Measurements from ENCODE around the gene NARF. TPM values are rescaled to one million over a fixed set of nuclear protein-coding genes. Genes with fewer than 3 reads are reported as not detected.
A peak's percentile ranks its signal among the peaks of the same experiment; 100 is the strongest.

NARF gene
- total RNA-seq, 2 experiments from 2014 or later = 150 to 153 TPM

DNA sequence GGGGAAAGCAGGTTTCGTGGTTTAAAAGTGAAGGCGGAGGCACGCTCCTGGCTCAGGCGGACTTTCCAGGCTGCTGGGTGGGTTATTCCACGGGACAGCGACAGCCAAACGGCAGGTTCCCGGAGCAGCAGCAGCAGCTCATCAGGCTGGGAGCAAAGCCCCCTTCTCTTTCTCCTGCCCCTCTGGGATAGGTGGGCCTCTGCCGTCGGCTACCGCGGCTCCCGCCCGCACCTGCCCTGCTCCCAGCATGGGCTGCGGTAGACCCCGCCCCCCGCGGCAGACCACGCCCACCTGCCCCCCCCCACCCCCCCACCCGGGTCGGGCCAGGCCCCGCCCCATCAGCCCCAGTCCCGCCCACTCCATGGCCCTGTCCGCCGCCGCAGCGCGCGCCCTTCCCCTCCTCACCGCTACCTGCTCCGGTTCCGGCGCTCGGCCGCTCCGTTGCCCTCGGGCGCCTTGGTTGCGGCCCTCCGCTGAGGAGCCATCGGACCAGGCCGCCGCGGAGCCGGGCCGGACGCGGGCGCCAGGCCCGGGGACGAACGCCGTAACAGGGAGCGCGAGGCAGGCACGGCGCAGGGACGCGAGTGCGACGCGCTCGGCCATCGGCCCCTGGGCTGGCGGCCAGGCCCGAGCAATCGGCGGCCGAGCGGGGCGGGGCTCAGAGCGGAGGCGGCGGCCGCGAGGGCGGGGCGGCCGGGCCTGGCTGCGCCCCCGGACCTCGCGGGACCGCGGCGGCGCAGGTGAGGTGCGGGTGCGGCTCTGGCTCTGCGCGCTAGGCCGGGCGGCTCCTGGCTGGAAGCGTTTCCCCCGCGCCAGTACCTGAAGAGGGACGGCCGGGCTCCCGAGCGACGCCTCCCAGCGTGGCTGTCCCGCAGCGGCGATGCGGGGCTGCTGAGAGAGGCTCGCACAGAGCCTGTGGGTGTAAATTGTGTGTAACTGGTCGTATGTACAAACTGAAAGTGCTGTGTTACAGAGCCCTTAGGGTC lies 40.2 kb upstream of the NARF start, which contains the start of the genes HEXD and OGFOD3:
Gene HEXD (plus strand): TSS at position 347 of the 986 bp plus-strand sequence. CDS start 1,453 bp downstream, outside the sequence.
Gene OGFOD3 (minus strand): TSS at position 586 of the 986 bp plus-strand sequence. CDS start 101 bp downstream, at position 485.
- H3K4me1 Mint-ChIP-seq = peaks cover 31% of the 10 kb centered on the region
- ChIA-PET POLR2A (interaction anchor here (0.6 to 5.1 kb wide), 17 partner anchors 9 to 190 kb away, joined by 3 to 31 read pairs (median 4); partner anchors contain the start of genes CSNK1D, FOXK2, NARF and SECTM1), CTCF (interaction anchor here (0.6 to 2.1 kb wide), 11 partner anchors 10 to 450 kb away, joined by 3 to 7 read pairs (median 4); no protein-coding TSS in a partner anchor)
- peak within 1 kb of the TSS; percentile 85 for H3K27ac Mint-ChIP-seq
- peak within 1 kb of the TSS; percentile 79 for H3K4me3 Mint-ChIP-seq
- H3K9me3 Mint-ChIP-seq = no peaks in the 10 kb centered on the region
- H3K27me3 Mint-ChIP-seq = no peaks in the 10 kb centered on the region
- H3K36me3 Mint-ChIP-seq (ENCODE audit: low read depth) = peaks cover 37% of the 10 kb centered on the region
- DNase-seq = peak; percentile 87

DNA sequence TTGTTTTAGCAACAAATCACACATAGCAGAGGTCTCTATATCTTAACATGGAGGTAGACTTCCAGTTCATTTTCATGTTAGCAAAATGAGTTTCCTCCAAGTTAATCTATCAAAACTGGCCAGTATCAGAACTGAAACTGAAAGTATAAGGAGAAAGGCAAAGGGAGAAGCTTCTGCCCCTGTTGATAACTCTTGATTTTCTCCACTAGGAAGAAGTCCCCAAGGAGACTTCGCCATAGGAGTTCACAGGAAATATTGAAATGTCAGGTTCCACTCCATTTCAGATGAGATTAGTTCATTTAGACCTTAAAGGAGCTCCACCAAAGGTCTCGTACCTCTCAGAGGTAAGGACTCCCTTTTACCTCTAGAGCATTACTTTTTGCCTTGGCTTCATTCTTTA lies 39.0 kb upstream of the NARF start:
- Mint-ChIP-seq H3K27ac (peak overlapping the region; percentile 85), H3K4me3 (peak overlapping the region; percentile 79), H3K27me3 (no peaks in the 10 kb centered on the region), H3K9me3 (no peaks in the 10 kb centered on the region), H3K36me3 (ENCODE audit: low read depth) (peaks cover 36% of the 10 kb centered on the region), H3K4me1 (peaks cover 32% of the 10 kb centered on the region)
- DNase-seq = no peak
- ChIA-PET POLR2A (interaction anchor here (0.8 to 5.1 kb wide), 15 partner anchors 10 to 146 kb away, joined by 3 to 31 read pairs (median 4); partner anchors contain the start of genes CSNK1D, FOXK2, NARF and SECTM1), CTCF (interaction anchor here (0.5 to 2.1 kb wide), 10 partner anchors 8 to 1659 kb away, joined by 3 to 7 read pairs (median 4); no protein-coding TSS in a partner anchor)

DNA sequence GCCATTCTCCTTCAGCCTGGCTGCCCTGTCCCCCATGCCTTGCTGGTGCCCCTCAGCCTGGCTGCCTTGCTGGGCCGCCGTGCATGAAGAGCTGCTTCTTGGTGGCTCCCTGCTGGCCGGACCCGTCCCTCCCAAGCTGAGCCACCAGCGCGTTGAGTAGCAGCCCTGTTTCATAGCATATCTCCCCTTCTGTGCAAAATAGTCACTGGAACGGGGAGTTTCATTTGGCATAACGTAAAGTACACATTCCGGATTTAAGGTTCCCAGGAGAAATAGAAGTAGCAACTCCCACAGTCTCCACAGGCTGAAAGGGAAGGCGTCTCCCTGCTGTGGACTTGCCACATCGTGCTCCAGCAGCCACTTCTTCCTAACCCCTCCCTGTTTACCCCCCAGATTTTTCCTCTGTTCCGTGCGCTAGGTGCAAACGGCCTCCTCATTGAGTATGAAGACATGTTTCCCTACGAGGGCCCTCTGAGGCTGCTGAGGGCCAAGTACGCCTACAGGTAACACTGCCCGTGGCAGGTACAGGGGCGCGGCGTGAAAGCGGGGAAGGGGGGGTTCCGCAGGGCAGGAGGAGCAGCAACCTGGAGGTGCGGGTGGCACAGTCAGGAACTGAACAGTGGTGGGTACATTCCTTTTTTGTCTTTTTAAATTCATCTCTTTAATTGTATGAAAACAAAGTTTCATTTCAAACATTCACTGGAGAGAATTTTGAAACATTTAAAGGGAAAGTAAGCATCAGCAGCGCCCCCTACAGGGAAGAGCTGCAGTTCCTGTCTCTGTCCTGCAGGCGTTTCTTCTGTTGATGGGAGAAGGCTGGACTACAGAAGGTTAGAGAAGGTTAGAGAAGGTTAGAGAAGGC lies 34.3 kb upstream of the NARF start:
- CTCF ChIA-PET = interaction anchor here (1.0 to 2.6 kb wide), 4 partner anchors 10 to 27 kb away, joined by 3 to 7 read pairs (median 6); no protein-coding TSS in a partner anchor
- no peak overlapping the region for H3K4me3 Mint-ChIP-seq
- peaks cover 55% of the 10 kb centered on the region for H3K36me3 Mint-ChIP-seq (ENCODE audit: low read depth)
- no peaks in the 10 kb centered on the region for H3K9me3 Mint-ChIP-seq
- H3K27me3 Mint-ChIP-seq = no peaks in the 10 kb centered on the region
- DNase-seq = peak; percentile 72
- peaks cover 34% of the 10 kb centered on the region for H3K4me1 Mint-ChIP-seq
- POLR2A ChIA-PET = no interaction called here
- H3K27ac Mint-ChIP-seq = no peak overlapping the region

DNA sequence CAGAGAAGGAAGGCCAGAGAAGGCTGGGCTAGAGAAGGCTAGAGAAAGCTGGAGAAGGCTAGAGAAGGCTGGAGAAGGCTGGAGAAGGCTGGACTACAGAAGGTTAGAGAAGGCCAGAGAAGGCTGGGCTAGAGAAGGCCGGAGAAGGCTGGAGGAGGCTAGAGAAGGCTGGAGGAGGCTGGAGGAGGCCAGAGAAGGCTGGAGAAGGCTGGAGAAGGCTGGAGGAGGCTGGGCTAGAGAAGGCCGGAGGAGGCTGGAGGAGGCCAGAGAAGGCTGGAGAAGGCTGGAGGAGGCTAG lies 33.7 kb upstream of the NARF start:
- Mint-ChIP-seq H3K27ac (no peak overlapping the region), H3K4me1 (peaks cover 36% of the 10 kb centered on the region), H3K4me3 (no peak overlapping the region), H3K9me3 (no peaks in the 10 kb centered on the region), H3K36me3 (ENCODE audit: low read depth) (peaks cover 55% of the 10 kb centered on the region), H3K27me3 (no peaks in the 10 kb centered on the region)
- CTCF ChIA-PET = interaction anchor here (1.0 to 2.6 kb wide), 4 partner anchors 10 to 27 kb away, joined by 3 to 7 read pairs (median 6); no protein-coding TSS in a partner anchor
- POLR2A ChIA-PET = no interaction called here
- DNase-seq = no peak

DNA sequence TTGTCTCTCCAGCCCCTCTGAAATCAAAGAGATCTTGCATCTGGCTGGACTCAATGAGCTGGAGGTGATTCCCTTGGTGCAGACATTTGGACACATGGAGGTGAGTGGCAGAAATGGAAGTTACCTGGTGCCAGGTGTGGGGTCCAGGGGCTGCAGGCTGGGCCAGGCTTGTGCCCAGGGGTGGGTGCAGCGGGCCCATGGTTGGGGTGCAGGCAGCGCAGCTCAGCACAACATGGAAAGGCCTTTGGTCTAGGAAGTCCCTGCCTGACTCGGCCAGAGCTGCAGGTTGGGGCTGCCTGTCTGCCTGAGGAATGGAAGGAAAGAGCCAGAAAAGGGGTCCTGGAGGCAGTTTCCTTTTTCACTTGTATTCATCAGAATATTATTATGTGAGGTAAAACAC lies 30.0 kb upstream of the NARF start:
- Mint-ChIP-seq H3K9me3 (no peaks in the 10 kb centered on the region), H3K4me1 (peaks cover 36% of the 10 kb centered on the region), H3K4me3 (no peak overlapping the region), H3K27ac (no peak overlapping the region), H3K27me3 (no peaks in the 10 kb centered on the region), H3K36me3 (ENCODE audit: low read depth) (peaks cover 36% of the 10 kb centered on the region)
- POLR2A ChIA-PET = interaction anchor here (1.6 to 5.8 kb wide), 2 partner anchors 9 to 23 kb away, joined by 4 to 28 read pairs; partner anchors contain the start of gene OGFOD3
- CTCF ChIA-PET = interaction anchor here (1.4 to 1.7 kb wide), 2 partner anchors 9 to 58 kb away, joined by 5 to 7 read pairs; no protein-coding TSS in a partner anchor
- no peak for DNase-seq

DNA sequence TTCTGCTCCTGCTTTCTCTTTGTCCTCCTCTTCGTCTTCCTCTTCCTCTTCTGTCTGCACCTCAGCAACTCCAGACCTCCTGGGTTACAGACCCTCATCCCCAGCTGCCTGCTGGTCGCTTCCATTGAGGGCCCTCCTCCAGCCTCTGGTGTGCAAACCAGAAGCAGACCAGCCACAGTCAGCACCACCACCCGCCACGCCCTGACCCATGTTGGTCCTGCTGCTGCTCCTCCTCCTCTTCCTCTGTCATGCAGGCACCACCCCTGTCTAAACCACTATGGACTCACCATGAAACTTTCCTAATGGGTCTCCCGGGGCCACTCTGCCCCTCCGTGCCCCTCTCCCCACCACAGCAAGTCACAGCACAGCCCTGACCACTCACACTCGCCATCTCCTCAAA lies 28.7 kb upstream of the NARF start:
- CTCF ChIA-PET = interaction anchor here (1.0 kb wide), 2 partner anchors 10 to 195 kb away, joined by 3 read pairs; no protein-coding TSS in a partner anchor
- POLR2A ChIA-PET = interaction anchor here (1.6 to 5.8 kb wide), 2 partner anchors 10 to 22 kb away, joined by 4 to 28 read pairs; partner anchors contain the start of gene OGFOD3
- H3K4me3 Mint-ChIP-seq = peak overlapping the region; percentile 48

DNA sequence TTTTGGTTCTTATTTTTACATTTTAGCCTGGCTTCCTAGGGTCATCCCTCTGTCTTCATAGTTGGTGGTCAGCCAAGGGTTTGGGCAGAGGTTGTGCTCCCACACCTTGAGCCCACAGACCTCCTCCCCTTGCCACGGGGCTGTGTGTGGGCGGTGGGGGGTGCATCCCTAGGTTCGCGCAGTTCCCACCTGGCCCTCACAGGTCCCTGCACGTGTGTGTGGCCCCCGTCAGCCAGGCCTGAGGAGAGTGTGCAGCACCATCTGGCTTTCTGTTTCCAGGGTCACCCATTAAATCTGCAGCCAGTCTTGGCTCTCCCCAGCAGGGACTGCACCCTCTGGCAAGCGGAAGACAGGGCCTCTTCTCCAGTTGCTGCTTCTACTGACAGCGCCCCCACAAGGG lies 26.5 kb upstream of the NARF start:
- ChIA-PET CTCF (interaction anchor here (1.2 kb wide), 1 partner anchor 79 kb away, joined by 3 read pairs; no protein-coding TSS in a partner anchor), POLR2A (interaction anchor here (0.9 to 5.8 kb wide), 2 partner anchors 13 to 17 kb away, joined by 4 to 28 read pairs; partner anchors contain the start of gene OGFOD3)
- no peak overlapping the region for H3K4me3 Mint-ChIP-seq
- DNase-seq = no peak
- no peaks in the 10 kb centered on the region for H3K9me3 Mint-ChIP-seq
- H3K27ac Mint-ChIP-seq = no peak overlapping the region
- peaks cover 44% of the 10 kb centered on the region for H3K4me1 Mint-ChIP-seq
- peaks cover 26% of the 10 kb centered on the region for H3K36me3 Mint-ChIP-seq (ENCODE audit: low read depth)
- no peaks in the 10 kb centered on the region for H3K27me3 Mint-ChIP-seq

More for the DNA sequence above, 28.7 kb upstream of the NARF start:
- Mint-ChIP-seq H3K27ac (peak overlapping the region; percentile 85), H3K27me3 (no peaks in the 10 kb centered on the region), H3K36me3 (ENCODE audit: low read depth) (peaks cover 36% of the 10 kb centered on the region), H3K4me1 (peaks cover 39% of the 10 kb centered on the region), H3K9me3 (no peaks in the 10 kb centered on the region)
- no peak for DNase-seq

DNA sequence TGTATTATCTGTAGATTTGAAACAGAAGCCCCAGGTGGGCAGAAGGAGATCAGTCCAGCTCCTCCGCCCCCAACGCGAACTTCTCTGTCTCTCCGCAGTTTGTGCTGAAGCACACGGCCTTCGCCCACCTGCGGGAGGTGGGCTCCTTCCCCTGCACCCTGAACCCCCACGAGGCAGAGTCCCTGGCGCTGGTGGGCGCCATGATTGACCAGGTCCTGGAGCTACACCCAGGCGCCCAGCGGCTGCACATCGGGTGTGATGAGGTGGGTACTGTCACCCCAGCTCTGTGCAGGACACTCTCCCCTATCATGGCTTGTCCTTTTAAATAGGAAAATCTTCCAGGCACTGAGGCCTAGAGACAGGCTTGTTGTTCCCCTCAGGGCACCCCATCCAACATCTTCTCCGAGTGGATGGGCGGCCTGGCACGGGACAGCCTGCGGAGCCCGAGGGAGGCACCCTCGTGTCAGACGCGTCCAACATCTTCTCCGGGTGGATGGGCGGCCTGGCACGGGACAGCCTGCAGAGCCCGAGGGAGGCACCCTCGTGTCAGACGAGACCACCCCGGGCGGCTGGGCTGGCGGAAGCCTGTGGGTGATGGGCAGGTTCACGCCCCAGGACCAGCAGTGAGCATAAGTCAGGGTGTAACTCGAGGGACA lies 24.9 kb upstream of the NARF start:
- Mint-ChIP-seq H3K27ac (no peak overlapping the region), H3K36me3 (ENCODE audit: low read depth) (peaks cover 24% of the 10 kb centered on the region), H3K9me3 (no peaks in the 10 kb centered on the region), H3K4me3 (no peak overlapping the region), H3K27me3 (no peaks in the 10 kb centered on the region), H3K4me1 (peaks cover 36% of the 10 kb centered on the region)
- ChIA-PET POLR2A (interaction anchor here (0.8 to 2.6 kb wide), 5 partner anchors 11 to 120 kb away, joined by 3 to 15 read pairs (median 4); partner anchors contain the start of gene NARF), CTCF (interaction anchor here (1.2 kb wide), 1 partner anchor 8 kb away, joined by 7 read pairs; no protein-coding TSS in a partner anchor)
- no peak for DNase-seq

DNA sequence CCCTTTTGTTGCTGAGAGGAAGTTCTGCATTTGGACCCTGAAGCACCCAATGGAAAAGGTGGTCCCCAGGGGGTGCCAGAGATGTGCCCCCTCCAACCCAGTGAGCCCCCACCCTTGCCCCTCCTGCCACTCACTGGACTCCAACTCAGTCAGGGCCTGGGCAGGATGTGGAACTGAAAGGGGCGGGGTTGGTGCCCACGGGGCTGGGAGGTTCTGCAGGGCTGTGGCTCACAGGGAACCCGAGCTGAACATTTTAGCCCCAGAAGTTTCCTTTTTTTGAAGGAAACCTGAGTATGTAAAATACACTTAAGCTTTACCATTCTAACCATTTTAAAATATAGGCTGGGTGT lies 24.4 kb upstream of the NARF start:
- Mint-ChIP-seq H3K36me3 (ENCODE audit: low read depth) (peaks cover 24% of the 10 kb centered on the region), H3K4me1 (peaks cover 33% of the 10 kb centered on the region), H3K27me3 (no peaks in the 10 kb centered on the region), H3K4me3 (no peak overlapping the region), H3K27ac (peak overlapping the region; percentile 78), H3K9me3 (no peaks in the 10 kb centered on the region)
- POLR2A ChIA-PET = interaction anchor here (1.1 to 2.6 kb wide), 4 partner anchors 12 to 24 kb away, joined by 4 to 15 read pairs (median 5); partner anchors contain the start of gene NARF
- CTCF ChIA-PET = interaction anchor here (1.2 kb wide), 1 partner anchor 9 kb away, joined by 7 read pairs; no protein-coding TSS in a partner anchor
- peak; percentile 71 for DNase-seq

DNA sequence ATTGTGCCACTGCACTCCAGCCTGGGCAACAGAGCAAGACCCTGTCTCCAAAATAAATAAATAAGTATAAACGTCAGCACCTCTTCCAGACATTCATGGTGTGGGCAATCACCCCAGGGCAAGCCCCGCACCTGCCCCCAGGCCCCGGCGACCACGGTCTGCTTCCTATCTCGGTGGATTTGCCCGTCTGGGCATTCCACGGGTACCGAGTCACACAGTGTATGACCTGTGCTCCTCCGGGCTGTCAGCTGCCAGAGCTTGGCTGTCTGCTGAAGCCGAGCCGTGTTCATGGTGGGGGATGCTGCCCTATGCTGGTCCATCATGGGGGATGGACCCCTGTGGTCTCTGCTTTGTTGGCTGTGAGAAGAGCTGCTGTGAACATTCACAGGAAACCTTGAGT lies 23.4 kb upstream of the NARF start:
- CTCF ChIA-PET = interaction anchor here (1.2 kb wide), 1 partner anchor 10 kb away, joined by 7 read pairs; no protein-coding TSS in a partner anchor
- DNase-seq = no peak
- peaks cover 15% of the 10 kb centered on the region for H3K36me3 Mint-ChIP-seq (ENCODE audit: low read depth)
- no peak overlapping the region for H3K4me3 Mint-ChIP-seq
- POLR2A ChIA-PET = interaction anchor here (1.2 to 2.6 kb wide), 4 partner anchors 12 to 23 kb away, joined by 3 to 15 read pairs (median 4); no protein-coding TSS in a partner anchor
- H3K27ac Mint-ChIP-seq = peak overlapping the region; percentile 47
- H3K4me1 Mint-ChIP-seq = peaks cover 23% of the 10 kb centered on the region
- H3K9me3 Mint-ChIP-seq = no peaks in the 10 kb centered on the region
- no peaks in the 10 kb centered on the region for H3K27me3 Mint-ChIP-seq

Measured in activated CD4-positive, alpha-beta memory T cell treated with anti-CD3 and anti-CD28 coated beads, Interleukin-2, amount 10 ng/mL, durations not matched to agents 7 days and 5 days (primary cell).